ENCODE data around the gene ZNF585A. TPM values are rescaled to one million over a fixed set of nuclear protein-coding genes. Genes with fewer than 3 reads are reported as not detected.

ZNF585A gene
- total and polyA plus RNA-seq, 2 of the 8 experiments (the other 6 are each of a cell fraction or from before 2014, with no cell fraction given), result 4.5 to 8.3 TPM

- no peak for TF ChIP-seq EZH2 (IDR thresholded peaks at IDR 0.05; ENCODE audit: low read depth, low read length, severe bottlenecking)
- no peak for TF ChIP-seq MAFK (IDR thresholded peaks at IDR 0.05; ENCODE audit: low read depth, low read length)
- peak; percentile 91; the same call in 1 of the 2 replicates for TF ChIP-seq SP4 (IDR thresholded peaks at IDR 0.05; ENCODE audit: low read length)
- TF ChIP-seq ATF3 (IDR thresholded peaks at IDR 0.05; ENCODE audit: insufficient read depth, low read depth, low read length), result no peak
- TF ChIP-seq BACH1 (IDR thresholded peaks at IDR 0.05; ENCODE audit: low read length), result no peak
- TF ChIP-seq PHF8 (conservative IDR thresholded peaks at IDR 0.05; ENCODE audit: low read depth, low read length), result peak; percentile 99
- TF ChIP-seq ATF2 (IDR thresholded peaks at IDR 0.05; ENCODE audit: low read length), result no peak
- no peak for TF ChIP-seq JUN (IDR thresholded peaks at IDR 0.05; ENCODE audit: low read depth, low read length)
- TF ChIP-seq FOSL1 (IDR thresholded peaks at IDR 0.05; ENCODE audit: insufficient read depth, low read depth, low read length), result no peak
- no peak for TF ChIP-seq SUZ12 (IDR thresholded peaks at IDR 0.05; ENCODE audit: low read length)
- TF ChIP-seq SP2 (IDR thresholded peaks at IDR 0.05; ENCODE audit: low read length), result no peak
- peak; percentile 2 for TF ChIP-seq NANOG (IDR thresholded peaks at IDR 0.05; ENCODE audit: insufficient read depth, low read depth, low read length, poor library complexity, severe bottlenecking)
- TF ChIP-seq POLR2AphosphoS5 (IDR thresholded peaks at IDR 0.05; ENCODE audit: low read depth, low read length), result peak; percentile 73; the same call in 1 of the 2 replicates
- peak; percentile 17 to 85; a peak in 2 of 4 replicates for TF ChIP-seq SIN3A (conservative IDR thresholded peaks at IDR 0.05 in 1 of 2, IDR thresholded peaks at IDR 0.05 in 1 of 2; ENCODE audit: low read depth in 1 of 2, low read length in 2 of 2)
- no peak for TF ChIP-seq CHD1 (IDR thresholded peaks at IDR 0.05; ENCODE audit: low read depth, low read length)
- TF ChIP-seq KDM4A (IDR thresholded peaks at IDR 0.05; ENCODE audit: low read depth, low read length, severe bottlenecking), result peak; percentile 65
- peak; percentile 46 for TF ChIP-seq SAP30 (IDR thresholded peaks at IDR 0.05; ENCODE audit: insufficient read depth, insufficient replicate concordance, low read length)
- peak; percentile 64 to 93 for TF ChIP-seq POLR2A (IDR thresholded peaks at IDR 0.05; ENCODE audit: control extremely low read depth in 1 of 2, low read depth in 2 of 2, low read length in 2 of 2)
- TF ChIP-seq JUND (IDR thresholded peaks at IDR 0.05; ENCODE audit: low read length), result no peak
- no peak for TF ChIP-seq NRF1 (IDR thresholded peaks at IDR 0.05; ENCODE audit: low read depth, low read length)
- TF ChIP-seq E2F6 (IDR thresholded peaks at IDR 0.05), result no peak
Observed at GRCh38 chr19:37217775-37218591, 45.5 kb upstream of the ZNF585A start, which contains the start of gene ZNF383 (continued).

All from H1 (cell line).